K562 (cell line): ENCODE data around the gene HSD17B1. TPM values are rescaled to one million over a fixed set of nuclear protein-coding genes. Genes with fewer than 3 reads are reported as not detected.

Experiments used
- ARID1B ChIP-seq: fragments of 450-650 bp; IDR thresholded peaks from 2 replicates; pipeline ENCODE4 v1.6.1; 2016; ENCODE audit warnings: antibody characterized with exemption, mild to moderate bottlenecking, inconsistent platforms
- BRCA1 ChIP-seq, 2 experiments: fragments of 450-650 bp in 1 of 2; sonication (generic) in 1 of 2; formaldehyde crosslinking in 1 of 2; IDR thresholded peaks; 2 replicates each; pipeline versions ENCODE4 v1.5.0 to v1.6.1; 2017 to 2020; ENCODE audit warnings: mild to moderate bottlenecking in 1 of 2, missing genetic modification reagents in 1 of 2
- CBFA2T2 ChIP-seq: fragments of 450-650 bp; conservative IDR thresholded peaks from 2 replicates; pipeline ENCODE4 v1.6.1; 2017; ENCODE audit warnings: mild to moderate bottlenecking
- CGGBP1 ChIP-seq: fragments of 250-450 bp; sonication (Bioruptor Pico); IDR thresholded peaks from 2 replicates; pipeline ENCODE4 v1.9.0; 2021; ENCODE audit warnings: mild to moderate bottlenecking
- CREB1 ChIP-seq, 2 experiments: sonication (generic) in 1 of 2; formaldehyde crosslinking in 1 of 2; IDR thresholded peaks; 2 replicates each; pipeline versions ENCODE4 v1.6.1 to v1.8.0; 2012 to 2022; ENCODE audit warnings: inconsistent platforms in 1 of 2, mild to moderate bottlenecking in 1 of 2, missing genetic modification reagents in 1 of 2, moderate library complexity in 1 of 2
- EHMT2 ChIP-seq: fragments of 450-650 bp; IDR thresholded peaks from 2 replicates; pipeline ENCODE4 v1.6.1; 2018; ENCODE audit warnings: antibody characterized with exemption
- ESRRB ChIP-seq: fragments of 250-450 bp; sonication (Bioruptor Pico); IDR thresholded peaks from 2 replicates; pipeline ENCODE4 v1.5.0; 2020; ENCODE audit warnings: mild to moderate bottlenecking, moderate library complexity, borderline replicate concordance
- FOXJ2 ChIP-seq: fragments of 200-800 bp; sonication (Bioruptor generic); IDR thresholded peaks from 2 replicates; pipeline ENCODE4 v1.6.1; 2016; ENCODE audit warnings: missing genetic modification characterization, missing compliant biosample characterization
- GATA2 ChIP-seq: sonication (generic); formaldehyde crosslinking; IDR thresholded peaks from 2 replicates; pipeline ENCODE4 v1.4.0; 2020; ENCODE audit warnings: mild to moderate bottlenecking, missing genetic modification reagents
- HLTF ChIP-seq: fragments of 450-650 bp; IDR thresholded peaks from 2 replicates; pipeline ENCODE4 v1.6.1; 2016
- KLF13 ChIP-seq: fragments of 450-650 bp; IDR thresholded peaks from 2 replicates; pipeline ENCODE4 v1.6.1; 2016; ENCODE audit warnings: missing genetic modification characterization, low read depth, mild to moderate bottlenecking, missing compliant biosample characterization, moderate library complexity, borderline replicate concordance
- KLF16 ChIP-seq: IDR thresholded peaks from 2 replicates; pipeline ENCODE4 v1.6.1; 2016; ENCODE audit warnings: antibody characterized with exemption
- LARP7 ChIP-seq: fragments of 450-650 bp; IDR thresholded peaks from 2 replicates; pipeline ENCODE4 v1.6.1; 2016
- MCM3 ChIP-seq: fragments of 450-650 bp; IDR thresholded peaks from 2 replicates; pipeline ENCODE4 v1.6.1; 2016
- NBN ChIP-seq: fragments of 450-650 bp; IDR thresholded peaks from 2 replicates; pipeline ENCODE4 v1.6.1; 2016; ENCODE audit warnings: low read depth, mild to moderate bottlenecking
- POLR3G ChIP-seq: IDR thresholded peaks from 2 replicates; pipeline ENCODE4 v1.6.1; 2011; ENCODE audit not compliant: insufficient read length, insufficient replicate concordance; ENCODE audit errors: extremely low read depth
- PTTG1 ChIP-seq: fragments of 450-650 bp; IDR thresholded peaks from 2 replicates; pipeline ENCODE4 v1.6.1; 2016; ENCODE audit warnings: low read depth, mild to moderate bottlenecking, missing genetic modification characterization, missing compliant biosample characterization
- RBM17 ChIP-seq: fragments of 200-400 bp; formaldehyde crosslinking; IDR thresholded peaks from 2 replicates; pipeline ENCODE4 v1.6.1; 2017; ENCODE audit warnings: low read depth, mild to moderate bottlenecking, low read length, borderline replicate concordance
- RFX5 ChIP-seq: IDR thresholded peaks from 2 replicates; pipeline ENCODE4 v1.6.1; 2011; ENCODE audit warnings: low read depth, mild to moderate bottlenecking, improper control_type of control experiment, low read length
- RNF2 ChIP-seq: sonication (generic); IDR thresholded peaks from 2 replicates; pipeline ENCODE4 v1.6.1; 2016
- RUNX1 ChIP-seq: sonication (generic); IDR thresholded peaks from 2 replicates; pipeline ENCODE4 v1.6.1; 2016; ENCODE audit warnings: antibody characterized with exemption, low read depth
- SP2 ChIP-seq: IDR thresholded peaks from 2 replicates; pipeline ENCODE4 v1.6.1; 2011; ENCODE audit warnings: mild to moderate bottlenecking, low read depth, low read length, moderate library complexity; ENCODE audit not compliant: poor library complexity, severe bottlenecking; ENCODE audit errors: extremely low read depth
- ZBTB34 ChIP-seq: fragments of 250-450 bp; sonication (Bioruptor Pico); IDR thresholded peaks from 2 replicates; pipeline ENCODE4 v1.8.0; 2021; ENCODE audit warnings: mild to moderate bottlenecking, moderate library complexity
- ZC3H4 ChIP-seq: sonication (generic); formaldehyde crosslinking; IDR thresholded peaks from 2 replicates; pipeline ENCODE4 v1.9.0; 2021; ENCODE audit warnings: missing genetic modification reagents, borderline replicate concordance
- ZFX ChIP-seq: sonication (generic); formaldehyde crosslinking; IDR thresholded peaks from 2 replicates; pipeline ENCODE4 v1.8.0; 2022; ENCODE audit warnings: mild to moderate bottlenecking, missing genetic modification reagents, moderate library complexity
- ZNF12 ChIP-seq: sonication (generic); formaldehyde crosslinking; IDR thresholded peaks from 2 replicates; pipeline ENCODE4 v1.4.0; 2020; ENCODE audit warnings: mild to moderate bottlenecking, missing genetic modification reagents
- ZNF146 ChIP-seq: IDR thresholded peaks from one replicate; pipeline ENCODE4 v1.6.1; 2018; ENCODE audit warnings: missing compliant biosample characterization; ENCODE audit not compliant: unreplicated experiment
- ZNF584 ChIP-seq: fragments of 200-800 bp; sonication (Bioruptor generic); IDR thresholded peaks from 2 replicates; pipeline ENCODE4 v1.6.1; 2016; ENCODE audit warnings: low read depth, mild to moderate bottlenecking, missing genetic modification characterization, missing compliant biosample characterization
- ZNF75A ChIP-seq: fragments of 450-650 bp; formaldehyde crosslinking; IDR thresholded peaks from 2 replicates; pipeline ENCODE4 v1.4.0; 2020; ENCODE audit warnings: mild to moderate bottlenecking
- ZNF764 ChIP-seq: fragments of 250-450 bp; sonication (Bioruptor Pico); IDR thresholded peaks from 2 replicates; pipeline ENCODE4 v1.4.0; 2020; ENCODE audit warnings: low read depth, mild to moderate bottlenecking, moderate library complexity
- ZZZ3 ChIP-seq: fragments of 450-650 bp; IDR thresholded peaks from 2 replicates; pipeline ENCODE4 v1.6.1; 2016; ENCODE audit warnings: antibody characterized with exemption, mild to moderate bottlenecking, moderate library complexity
- polyA plus RNA-seq, 8 experiments: library from polyadenylated mRNA; depleted of rRNA in 4 of 8; stranded (reverse) in 5 of 8; unstranded in 3 of 8; fragments of >200 nt; fragmentation: Nextera tagmentation in 2 of 8; fragmentation: Illumina TruSeq in 1 of 8; extraction: Ambion mirVana in 2 of 8; extraction: Trizol in 1 of 8; gene quantifications; 2 replicates each; pipeline versions ENCODE4 v1.2.1 to v1.2.3, GENCODE V29; 2011 to 2014; ENCODE audit warnings: inconsistent platforms in 1 of 8, missing spikeins in 1 of 8
- total RNA-seq, 7 experiments: library from RNA; depleted of rRNA in 6 of 7; stranded (reverse); fragments of >200 nt in 6 of 7; fragmentation: Illumina TruSeq in 2 of 7; extraction: Trizol in 2 of 7; gene quantifications; 2 replicates each; pipeline versions ENCODE4 v1.2.1 to v1.2.3, GENCODE V29; 2011 to 2021; ENCODE audit warnings: low replicate concordance in 1 of 7

HSD17B1 gene
- total and polyA plus RNA-seq, 9 of the 15 experiments (the other 6 are each of a cell fraction or from before 2014, with no cell fraction given), result 0.55 to 21.1 (median 3.6) TPM

GRCh38 chr17:42518046-42518754 is 34.5 kb upstream of the HSD17B1 start (continued):
- TF ChIP-seq CREB1 (IDR thresholded peaks at IDR 0.05), result no peak; the same call in 1 of the 2 replicates
- no peak; the same call in 1 of the 2 replicates for TF ChIP-seq CREB1 (CRISPR knock-in tag; IDR thresholded peaks at IDR 0.05)
- no peak for TF ChIP-seq RBM17
- TF ChIP-seq KLF13 (tag), result no peak
- no peak for TF ChIP-seq NBN
- no peak for TF ChIP-seq ZNF146
- no peak for TF ChIP-seq POLR3G
- TF ChIP-seq LARP7, result no peak
- no peak for TF ChIP-seq RNF2
- TF ChIP-seq ESRRB (CRISPR knock-in tag), result no peak
- no peak for TF ChIP-seq ZNF584
- no peak for TF ChIP-seq ZNF75A
- no peak for TF ChIP-seq EHMT2
- no peak for TF ChIP-seq CGGBP1 (CRISPR knock-in tag)
- TF ChIP-seq CBFA2T2, result peak; percentile 76
- TF ChIP-seq ZNF764, result no peak
- TF ChIP-seq HLTF, result no peak
- no peak for TF ChIP-seq ZC3H4
- no peak for TF ChIP-seq ZFX
- no peak for TF ChIP-seq SP2
- no peak for TF ChIP-seq KLF16
- TF ChIP-seq ZNF12 (CRISPR knock-in tag), result no peak
- TF ChIP-seq RFX5, result no peak
- no peak for TF ChIP-seq RUNX1
- TF ChIP-seq ARID1B, result peak; percentile 42
- TF ChIP-seq ZZZ3, result no peak
- TF ChIP-seq MCM3, result no peak
- TF ChIP-seq BRCA1 (IDR thresholded peaks at IDR 0.05), result no peak
- TF ChIP-seq BRCA1 (CRISPR knock-in tag; IDR thresholded peaks at IDR 0.05), result no peak
- TF ChIP-seq FOXJ2 (tag), result no peak
- no peak for TF ChIP-seq PTTG1 (tag)
- TF ChIP-seq ZBTB34 (CRISPR knock-in tag), result no peak
- no peak for TF ChIP-seq GATA2 (CRISPR knock-in tag)
